ENCODE measurements around the gene ZNF708. TPM values are rescaled to one million over a fixed set of nuclear protein-coding genes. Genes with fewer than 3 reads are reported as not detected.

Gene ZNF708
- polyA plus RNA-seq, 2 of the 4 experiments (the other 2 are of a cell fraction): 1.1 to 2.2 TPM

DNA sequence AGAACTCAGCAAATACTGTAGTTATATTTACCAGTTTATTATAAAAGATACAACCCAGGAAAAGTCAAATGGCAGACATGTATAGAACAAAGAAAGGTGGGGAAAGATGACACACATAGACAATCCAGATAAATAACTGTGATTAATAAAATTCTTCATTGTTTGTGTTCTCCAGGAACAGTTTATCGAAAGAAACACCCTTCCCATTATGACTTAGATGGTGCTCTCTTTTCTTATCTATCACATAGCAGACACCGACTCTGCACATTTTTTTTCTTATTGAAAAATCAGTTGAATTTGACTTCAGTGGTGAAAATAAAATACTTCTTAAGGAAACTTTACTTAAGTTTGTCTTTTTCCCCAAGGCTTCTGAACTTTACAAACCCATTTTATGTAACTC is 6.2 kb downstream of the ZNF708 start:
- Histone ChIP-seq H3K4me2 (no peak overlapping the region), H3K27ac (no peak overlapping the region), H3K9me3 (peaks cover 25% of the 10 kb centered on the region; the same call in 2 of the 3 replicates), H3K4me1 (no peaks in the 10 kb centered on the region), H3K4me3 (no peak overlapping the region)
- ChIA-PET CTCF (no interaction called here), POLR2A (no interaction called here)
- no peak for FAIRE-seq
- 67% methylated on average over 2 of the region's 2 CpGs for WGBS (ENCODE audit: missing lambda C conversion rate)
- no peak for ATAC-seq
- TF ChIP-seq KDM5A (IDR thresholded peaks at IDR 0.05) (no peak), ZSCAN20 (CRISPR knock-in tag; IDR thresholded peaks at IDR 0.05) (no peak), MAZ (IDR thresholded peaks at IDR 0.05; ENCODE audit: borderline replicate concordance, low read depth, low read length) (no peak), CEBPB (IDR thresholded peaks at IDR 0.05) (no peak), SMC3 (IDR thresholded peaks at IDR 0.05) (no peak), RNF2 (IDR thresholded peaks at IDR 0.05; ENCODE audit: borderline replicate concordance, low read depth) (no peak), HOXB5 (CRISPR knock-in tag; IDR thresholded peaks at IDR 0.05) (no peak), ZFP36 (IDR thresholded peaks at IDR 0.05; ENCODE audit: borderline replicate concordance, partially characterized antibody) (no peak), POLR2A (IDR thresholded peaks at IDR 0.05; ENCODE audit: low read length) (no peak), RAD21 (conservative IDR thresholded peaks at IDR 0.05 in 1 of 2, IDR thresholded peaks at IDR 0.05 in 1 of 2) (no peak), ZC3H11A (IDR thresholded peaks at IDR 0.05) (no peak), MYC (IDR thresholded peaks at IDR 0.05; ENCODE audit: borderline replicate concordance, low read length) (no peak), CBX2 (IDR thresholded peaks at IDR 0.05; ENCODE audit: borderline replicate concordance, low read depth) (no peak)
- TF ChIP-seq, protein P1, sequence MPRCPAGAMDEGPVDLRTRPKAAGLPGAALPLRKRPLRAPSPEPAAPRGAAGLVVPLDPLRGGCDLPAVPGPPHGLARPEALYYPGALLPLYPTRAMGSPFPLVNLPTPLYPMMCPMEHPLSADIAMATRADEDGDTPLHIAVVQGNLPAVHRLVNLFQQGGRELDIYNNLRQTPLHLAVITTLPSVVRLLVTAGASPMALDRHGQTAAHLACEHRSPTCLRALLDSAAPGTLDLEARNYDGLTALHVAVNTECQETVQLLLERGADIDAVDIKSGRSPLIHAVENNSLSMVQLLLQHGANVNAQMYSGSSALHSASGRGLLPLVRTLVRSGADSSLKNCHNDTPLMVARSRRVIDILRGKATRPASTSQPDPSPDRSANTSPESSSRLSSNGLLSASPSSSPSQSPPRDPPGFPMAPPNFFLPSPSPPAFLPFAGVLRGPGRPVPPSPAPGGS (IDR thresholded peaks at IDR 0.05): no peak
- TF ChIP-seq, protein P2, sequence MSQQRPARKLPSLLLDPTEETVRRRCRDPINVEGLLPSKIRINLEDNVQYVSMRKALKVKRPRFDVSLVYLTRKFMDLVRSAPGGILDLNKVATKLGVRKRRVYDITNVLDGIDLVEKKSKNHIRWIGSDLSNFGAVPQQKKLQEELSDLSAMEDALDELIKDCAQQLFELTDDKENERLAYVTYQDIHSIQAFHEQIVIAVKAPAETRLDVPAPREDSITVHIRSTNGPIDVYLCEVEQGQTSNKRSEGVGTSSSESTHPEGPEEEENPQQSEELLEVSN (IDR thresholded peaks at IDR 0.05; ENCODE audit: borderline replicate concordance, low read depth): no peak
- TF ChIP-seq, protein P3, sequence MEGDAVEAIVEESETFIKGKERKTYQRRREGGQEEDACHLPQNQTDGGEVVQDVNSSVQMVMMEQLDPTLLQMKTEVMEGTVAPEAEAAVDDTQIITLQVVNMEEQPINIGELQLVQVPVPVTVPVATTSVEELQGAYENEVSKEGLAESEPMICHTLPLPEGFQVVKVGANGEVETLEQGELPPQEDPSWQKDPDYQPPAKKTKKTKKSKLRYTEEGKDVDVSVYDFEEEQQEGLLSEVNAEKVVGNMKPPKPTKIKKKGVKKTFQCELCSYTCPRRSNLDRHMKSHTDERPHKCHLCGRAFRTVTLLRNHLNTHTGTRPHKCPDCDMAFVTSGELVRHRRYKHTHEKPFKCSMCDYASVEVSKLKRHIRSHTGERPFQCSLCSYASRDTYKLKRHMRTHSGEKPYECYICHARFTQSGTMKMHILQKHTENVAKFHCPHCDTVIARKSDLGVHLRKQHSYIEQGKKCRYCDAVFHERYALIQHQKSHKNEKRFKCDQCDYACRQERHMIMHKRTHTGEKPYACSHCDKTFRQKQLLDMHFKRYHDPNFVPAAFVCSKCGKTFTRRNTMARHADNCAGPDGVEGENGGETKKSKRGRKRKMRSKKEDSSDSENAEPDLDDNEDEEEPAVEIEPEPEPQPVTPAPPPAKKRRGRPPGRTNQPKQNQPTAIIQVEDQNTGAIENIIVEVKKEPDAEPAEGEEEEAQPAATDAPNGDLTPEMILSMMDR (IDR thresholded peaks at IDR 0.05): no peak
- DNase-seq (ENCODE audit: low read depth in 1 of 2, low spot score in 1 of 2): no peak

DNA sequence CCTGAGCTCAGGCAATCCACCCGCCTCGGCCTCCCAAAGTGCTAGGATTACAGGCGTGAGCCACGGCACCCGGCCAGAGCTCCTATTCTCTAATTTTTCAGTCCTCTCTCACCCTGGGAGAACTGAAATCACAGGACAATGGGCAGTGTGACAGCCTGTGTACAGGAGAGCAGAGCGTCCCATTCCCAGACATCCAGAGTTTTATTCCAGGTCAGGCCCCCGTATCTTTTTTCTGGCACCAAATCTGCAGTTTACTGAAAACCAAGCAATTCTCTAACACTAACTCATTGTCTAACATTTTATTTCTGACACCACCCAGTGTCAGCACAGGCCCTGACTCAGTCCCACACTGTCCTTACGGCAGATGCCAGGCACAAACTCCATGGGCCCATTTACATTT is 6.7 kb downstream of the ZNF708 start:
- peaks cover 29% of the 10 kb centered on the region; the same call in 2 of the 3 replicates for H3K9me3 ChIP-seq
- H3K4me1 ChIP-seq: no peaks in the 10 kb centered on the region
- 97% methylated on average over 6 of the region's 8 CpGs for WGBS (ENCODE audit: missing lambda C conversion rate)
- no peak overlapping the region for H3K4me2 ChIP-seq
- H3K27ac ChIP-seq: no peak overlapping the region
- POLR2A ChIA-PET: no interaction called here
- FAIRE-seq (no peak), ATAC-seq (no peak), DNase-seq (ENCODE audit: low read depth in 1 of 2, low spot score in 1 of 2) (no peak)
- TF ChIP-seq RNF2 (IDR thresholded peaks at IDR 0.05; ENCODE audit: borderline replicate concordance, low read depth) (no peak), ZC3H11A (IDR thresholded peaks at IDR 0.05) (no peak), ZSCAN20 (CRISPR knock-in tag; IDR thresholded peaks at IDR 0.05) (no peak), JUNB (IDR thresholded peaks at IDR 0.05) (no peak), RFX5 (IDR thresholded peaks at IDR 0.05) (no peak), EP300 (IDR thresholded peaks at IDR 0.05) (no peak), GATA3 (IDR thresholded peaks at IDR 0.05; ENCODE audit: borderline replicate concordance) (no peak), CBX2 (IDR thresholded peaks at IDR 0.05; ENCODE audit: borderline replicate concordance, low read depth) (no peak), EHMT2 (IDR thresholded peaks at IDR 0.05; ENCODE audit: low read depth) (no peak), POLR2AphosphoS2 (conservative IDR thresholded peaks at IDR 0.05; ENCODE audit: low read length) (no peak), HDAC2 (IDR thresholded peaks at IDR 0.05) (no peak)
- TF ChIP-seq, protein P2 (IDR thresholded peaks at IDR 0.05; ENCODE audit: borderline replicate concordance, low read depth): no peak
- CTCF ChIA-PET: no interaction called here
- no peak overlapping the region for H3K4me3 ChIP-seq

All from A549 (cell line).